GM19395 (cell line): ENCODE results near the gene FLVCR1.
A peak's percentile ranks its signal among the peaks of the same experiment; 100 is the strongest.
"Not testable (repeated sequence)": the region's sequence is repeated elsewhere in the genome, so short reads cannot be mapped to it uniquely, and the experiment has no call there.

Source experiments
- ATAC-seq: cut with Tn5 transposase; IDR thresholded peaks from one replicate; pipeline ENCODE4 v1.9.1; 2021; ENCODE audit warnings: mild to moderate bottlenecking, moderate library complexity; ENCODE audit not compliant: unreplicated experiment

Gene FLVCR1

DNA sequence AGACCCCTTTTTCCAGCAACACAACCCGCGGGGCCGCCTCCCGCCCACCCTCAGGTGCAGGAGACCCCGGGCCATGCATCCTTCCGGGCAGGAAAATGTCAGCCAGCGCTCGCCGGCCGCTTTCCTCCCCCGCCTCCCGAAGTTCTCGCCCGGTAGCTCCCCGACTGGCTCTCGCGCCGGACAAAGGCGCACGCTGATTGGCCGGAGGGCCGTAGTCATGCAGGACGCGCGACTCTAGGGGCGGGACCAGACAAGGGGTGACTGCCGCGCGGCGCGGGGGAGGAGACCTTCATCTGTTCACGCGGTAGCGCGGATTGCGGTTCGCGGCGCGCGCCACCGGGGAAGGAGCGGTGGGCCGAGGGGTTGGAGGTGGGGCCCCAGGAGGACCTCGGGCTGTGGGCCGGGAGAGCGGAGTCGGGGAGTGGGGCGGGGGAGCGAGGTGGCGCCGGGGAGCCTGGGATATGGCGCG, at the start of gene FLVCR1:
TSS of gene FLVCR1 (plus strand) at position 284 of the 469 bp plus-strand sequence. CDS start at position 462, 178 bp downstream.
- ATAC-seq: peak; percentile 95

DNA sequence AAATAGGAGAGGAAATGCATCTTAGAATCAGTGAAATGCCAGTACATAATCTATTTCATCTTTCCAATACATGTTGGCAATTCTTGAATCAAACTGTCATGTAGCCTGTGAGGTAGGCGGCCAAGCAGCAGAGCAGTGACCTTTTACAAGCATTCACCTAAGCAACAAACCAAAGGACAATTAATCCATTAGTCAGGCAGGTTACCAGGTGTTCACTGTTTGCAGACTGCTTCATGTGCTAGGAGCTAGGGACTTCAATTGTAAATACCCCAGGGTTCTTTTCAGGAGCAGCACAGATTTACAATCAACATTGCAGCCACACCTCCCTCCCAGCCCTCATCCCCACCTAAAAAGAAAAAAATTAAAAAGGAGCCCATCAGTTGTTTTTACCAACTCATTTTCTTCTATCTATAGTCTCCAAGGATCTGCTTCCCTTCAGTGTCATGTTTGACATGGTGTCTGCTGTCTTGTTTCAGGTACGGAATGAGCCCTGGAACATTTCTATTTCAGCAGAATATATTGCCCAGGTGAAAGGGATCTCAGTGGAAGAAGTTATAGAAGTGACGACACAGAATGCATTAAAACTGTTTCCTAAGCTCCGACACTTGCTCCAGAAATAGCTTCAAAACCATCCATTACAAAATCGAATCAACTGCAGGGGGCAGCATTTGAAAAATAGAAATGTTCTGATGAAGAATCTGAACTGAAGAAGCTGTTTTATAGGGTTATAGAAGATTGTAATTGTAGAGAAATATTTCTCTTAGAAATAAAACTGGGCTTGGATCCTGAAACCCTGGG, 43.3 kb upstream of the FLVCR1 start:
- no peak for ATAC-seq

DNA sequence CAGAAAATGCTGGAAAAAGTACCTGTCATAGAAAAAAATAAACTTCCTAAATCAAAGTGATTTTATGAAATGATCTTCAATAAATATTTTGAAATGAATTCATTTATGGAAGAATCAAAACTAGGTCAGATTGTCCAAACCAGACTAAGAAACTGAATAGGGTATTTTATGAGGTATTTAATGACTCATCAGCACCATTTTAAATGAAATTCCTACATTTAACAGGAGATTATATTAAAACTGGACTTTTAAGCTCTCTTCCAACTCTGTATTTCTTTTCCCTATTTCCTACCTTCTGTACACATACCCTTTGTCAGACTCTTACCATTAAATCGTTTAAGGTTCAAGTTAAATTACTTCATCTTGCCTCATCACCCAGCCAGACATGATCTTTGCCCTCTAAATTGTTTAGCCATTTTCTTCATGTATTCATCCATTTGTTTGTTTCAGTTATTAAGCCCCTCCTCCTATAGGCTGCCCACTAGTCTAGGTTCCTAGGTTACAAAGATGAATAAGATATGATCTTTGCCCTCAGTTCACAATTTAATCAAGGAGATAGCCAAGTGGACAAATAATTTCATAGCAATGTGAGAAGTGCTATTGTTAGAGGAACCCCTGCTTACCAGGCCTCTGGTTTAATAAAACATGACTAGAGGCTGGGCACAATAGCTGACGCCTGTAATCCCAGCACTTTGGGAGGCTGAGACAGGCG, 41.4 kb upstream of the FLVCR1 start:
- ATAC-seq: no peak

DNA sequence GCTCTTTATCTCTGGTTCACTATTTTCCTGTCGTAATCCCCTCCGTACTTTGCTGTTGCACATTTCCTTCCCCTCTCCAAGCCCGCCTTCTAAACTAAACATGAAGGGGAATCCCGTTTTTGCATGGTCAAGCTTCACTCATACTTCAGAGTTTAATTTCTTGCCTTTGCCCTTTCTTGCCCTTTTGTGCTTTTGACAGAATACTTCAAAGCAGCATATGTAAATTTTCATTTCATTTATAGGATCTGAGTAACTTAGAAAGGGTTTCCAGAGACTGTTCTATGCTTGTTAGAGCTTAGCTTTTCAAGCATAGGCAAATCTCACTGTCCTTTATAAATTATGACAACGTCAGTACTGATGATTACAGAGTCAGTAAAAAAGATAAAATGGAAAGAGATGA, 38.3 kb upstream of the FLVCR1 start:
- ATAC-seq: peak; percentile 67

DNA sequence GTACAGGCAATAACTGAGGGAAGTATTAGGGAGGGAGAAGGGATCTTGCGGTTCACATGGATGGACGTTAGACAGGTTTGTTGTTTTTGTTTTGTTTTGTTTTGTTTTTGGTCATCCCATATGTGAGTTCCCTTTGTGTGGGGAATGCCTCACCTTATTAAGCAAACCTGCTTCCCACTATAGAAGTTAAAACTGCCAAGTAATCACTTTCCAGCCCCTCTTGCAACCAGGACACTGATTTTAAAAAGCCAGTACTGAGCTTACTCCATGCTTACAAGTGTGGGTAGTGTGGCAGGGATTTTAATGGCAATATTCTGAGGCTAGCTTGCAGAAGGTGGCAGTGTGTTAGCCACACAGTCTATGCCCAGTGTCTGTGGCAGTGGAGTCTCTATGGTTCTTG, 37.1 kb upstream of the FLVCR1 start:
- no peak for ATAC-seq

DNA sequence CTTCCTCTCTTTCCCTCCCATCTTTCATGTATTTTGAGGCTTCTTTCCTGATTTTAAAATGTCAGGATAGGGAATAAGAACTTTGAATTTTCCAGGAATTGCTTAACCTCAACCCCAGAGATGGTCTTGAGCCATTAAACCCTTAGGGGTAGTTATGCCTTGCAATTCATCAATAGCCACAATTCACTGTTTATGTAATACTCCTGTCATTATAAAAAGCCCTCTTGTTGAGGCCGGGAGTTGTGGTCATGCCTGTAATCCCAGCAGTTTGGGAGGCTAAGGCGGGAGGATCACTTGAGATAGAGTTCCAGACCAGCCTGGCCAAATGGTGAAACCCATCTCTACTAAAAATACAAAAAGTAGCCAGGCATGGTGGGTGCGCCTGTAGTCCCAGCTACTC, 35.1 kb upstream of the FLVCR1 start:
- ATAC-seq: no peak

DNA sequence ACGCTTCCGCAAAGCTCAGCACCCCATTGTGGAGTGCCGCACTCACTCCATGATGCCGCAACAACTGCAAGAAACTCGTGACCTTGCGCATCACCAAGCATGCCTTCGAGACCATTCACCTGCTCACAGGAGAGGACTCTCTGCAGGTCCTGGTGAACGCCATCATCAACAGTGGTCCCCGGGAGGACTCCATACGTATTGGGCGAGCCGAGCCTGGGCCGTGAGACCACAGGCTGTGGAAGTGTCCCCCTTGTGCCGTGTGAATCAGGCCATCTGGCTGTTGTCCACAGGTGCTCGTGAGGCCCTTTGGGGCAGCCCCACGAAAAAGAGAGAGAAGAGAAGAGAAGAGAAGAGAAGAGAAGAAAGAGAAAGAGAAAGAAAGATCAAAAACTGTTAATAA, 33.9 kb upstream of the FLVCR1 start:
- no peak for ATAC-seq

DNA sequence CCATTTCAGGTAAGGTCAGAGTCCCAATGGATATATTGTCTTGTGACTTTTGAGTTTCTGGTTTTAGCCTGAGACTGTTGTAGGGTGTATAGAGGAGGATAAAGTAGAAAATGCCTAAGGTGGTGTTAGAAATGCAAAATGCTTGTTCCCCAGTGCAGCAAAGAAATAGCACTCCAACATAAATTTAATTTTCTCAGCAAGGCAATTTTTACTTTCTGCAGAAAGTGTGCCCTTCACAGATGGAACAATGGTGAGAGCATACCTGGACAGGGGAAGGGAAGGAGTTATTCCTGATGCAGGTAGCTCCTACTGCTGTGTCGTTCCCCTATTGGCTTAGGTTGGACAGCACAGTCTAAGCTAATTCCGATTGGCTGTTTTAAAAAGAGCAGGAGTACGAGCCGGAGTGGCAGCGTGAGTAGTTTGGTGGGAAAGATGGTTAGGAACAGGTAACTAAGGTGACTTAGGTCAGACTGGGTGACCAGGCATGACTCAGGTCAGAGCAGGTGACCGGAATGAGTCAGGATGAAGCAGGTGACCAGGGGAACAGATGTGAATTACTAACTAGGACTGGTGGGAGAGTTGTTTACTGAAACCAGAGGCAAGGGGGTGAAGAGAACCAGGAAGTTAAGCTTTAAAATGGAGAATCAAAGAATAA, 32.1 kb upstream of the FLVCR1 start:
- no peak for ATAC-seq

DNA sequence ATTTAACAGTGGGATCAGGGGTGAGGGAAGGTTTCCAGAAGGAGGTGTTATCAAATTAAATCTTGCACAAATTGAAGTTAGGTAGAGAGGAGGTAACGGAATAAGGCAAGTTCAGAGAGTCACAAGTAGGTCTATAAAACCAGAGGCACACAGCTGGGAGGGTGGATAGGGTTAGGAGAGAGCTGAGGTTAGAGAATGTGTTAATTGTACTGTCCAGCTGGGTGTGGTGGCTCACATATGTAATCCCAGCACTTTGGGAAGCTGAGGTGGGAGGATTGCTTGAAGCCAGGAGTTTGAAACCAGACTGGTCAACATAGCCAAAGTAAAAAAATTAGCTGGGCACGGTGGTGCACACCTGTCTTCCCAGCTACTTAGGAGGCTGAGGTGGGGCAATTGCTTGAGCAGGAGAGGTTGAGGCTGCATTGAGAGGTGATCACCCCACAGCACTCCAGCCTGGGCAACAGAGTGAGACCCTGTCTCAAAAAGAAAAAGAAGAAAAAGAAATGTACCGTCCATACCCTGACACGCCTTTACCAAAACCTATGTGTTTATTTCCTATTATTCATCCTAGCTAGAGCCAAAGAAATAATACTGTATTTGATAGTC, 30.8 kb upstream of the FLVCR1 start:
- ATAC-seq: no peak

DNA sequence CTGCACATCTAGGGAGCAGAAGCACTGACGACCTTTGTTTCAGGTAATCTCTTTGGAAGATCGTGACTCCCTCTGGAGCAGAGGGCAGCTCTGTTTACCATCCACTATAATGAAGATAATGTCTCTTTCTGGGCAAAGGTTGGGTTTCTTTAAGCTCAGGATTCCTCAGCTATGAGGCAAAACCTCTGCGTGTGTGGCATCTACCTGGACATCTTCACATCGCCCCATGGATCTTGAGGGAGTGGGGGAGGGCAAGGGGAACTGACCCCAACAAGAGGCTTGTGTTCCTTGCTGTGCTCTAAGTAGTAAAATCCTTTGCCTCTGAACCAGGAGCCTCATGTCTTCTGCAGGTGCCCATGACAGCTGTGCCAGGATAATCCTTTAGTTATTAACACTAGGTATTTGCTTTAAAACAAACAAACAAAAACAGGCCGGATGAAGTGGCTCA, 30.2 kb upstream of the FLVCR1 start:
- no peak for ATAC-seq

DNA sequence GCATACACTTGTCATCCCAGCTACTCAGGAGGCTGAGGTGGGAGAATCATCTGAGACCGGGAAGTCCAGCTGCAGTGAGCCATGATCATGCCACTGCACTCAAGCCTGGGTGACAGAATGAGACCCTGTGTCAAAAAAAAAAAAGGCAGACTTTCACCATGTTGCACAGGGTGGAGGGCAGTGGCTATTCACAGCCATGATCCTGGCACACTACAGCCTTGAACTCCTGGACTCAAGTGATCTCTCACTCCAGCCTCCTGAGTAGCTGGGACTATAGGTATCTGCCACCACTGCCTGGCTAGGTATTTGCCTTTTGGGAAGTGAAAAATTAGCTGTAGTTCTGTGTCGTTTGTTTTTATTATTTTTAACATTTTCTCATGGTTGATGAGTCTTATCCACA, 29.7 kb upstream of the FLVCR1 start:
- no peak for ATAC-seq

DNA sequence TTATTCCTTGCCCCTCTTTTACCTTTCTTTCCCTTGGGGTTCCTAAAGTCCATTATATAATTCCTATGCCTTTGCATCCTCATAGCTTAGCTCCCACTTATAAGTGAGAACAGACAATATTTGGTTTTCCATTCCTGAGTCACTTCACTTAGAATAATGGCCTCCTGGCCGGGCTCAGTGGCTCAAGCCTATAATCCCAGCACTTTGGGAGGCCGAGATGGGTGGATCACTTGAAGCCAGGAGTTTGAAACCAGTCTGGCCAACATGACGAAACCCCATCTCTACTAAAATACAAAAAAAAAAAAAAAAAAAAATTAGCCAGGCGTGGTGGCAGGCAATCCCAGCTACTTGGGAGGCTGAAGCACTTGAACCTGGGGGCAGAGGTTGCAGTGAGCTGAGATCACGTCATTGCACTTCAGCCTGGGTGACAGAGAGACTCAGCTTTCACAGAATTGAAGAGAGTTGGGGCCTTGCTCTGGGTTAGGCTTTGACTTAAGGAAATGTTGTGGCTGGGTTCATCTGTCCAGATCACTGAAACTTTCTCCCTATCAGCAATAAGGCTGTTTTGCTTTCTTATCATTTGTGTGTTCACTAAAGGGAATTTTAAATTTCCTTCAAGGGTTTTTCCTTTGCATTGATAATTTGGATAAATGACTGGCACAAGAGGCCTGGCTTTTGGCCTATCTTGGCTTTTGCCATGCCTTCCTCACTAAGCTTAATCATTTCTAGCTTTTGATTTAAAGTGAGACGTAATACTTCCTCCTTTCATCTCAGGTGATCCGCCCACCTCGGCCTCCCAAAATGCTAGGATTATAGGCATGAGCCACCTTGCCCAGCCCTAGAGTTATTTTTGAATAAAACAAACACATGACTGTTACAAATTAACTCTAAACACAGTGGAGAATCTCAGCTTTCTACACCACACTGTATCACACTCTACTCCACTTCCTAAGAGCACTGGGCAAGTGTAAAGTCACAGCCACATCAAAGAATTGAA, 24.6 kb upstream of the FLVCR1 start:
- peak; percentile 91 for ATAC-seq

DNA sequence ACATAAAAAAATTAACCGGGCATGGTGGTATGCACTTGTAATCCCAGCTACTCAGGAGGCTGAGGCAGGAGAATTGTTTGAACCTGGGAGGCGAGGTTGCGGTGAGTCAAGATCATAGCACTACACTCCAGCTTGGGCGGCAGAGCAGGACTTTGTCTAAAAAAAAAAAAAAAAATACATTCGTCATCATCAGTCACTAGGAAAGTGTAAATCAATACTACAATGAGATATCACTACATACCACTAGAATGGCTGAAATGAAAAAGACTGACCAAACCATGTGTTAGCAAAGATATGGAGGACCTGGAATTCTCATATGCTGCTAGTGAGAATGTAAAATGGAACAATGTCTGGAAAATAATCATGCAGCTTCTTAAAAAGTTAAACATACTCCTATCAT, 19.9 kb upstream of the FLVCR1 start:
- no peak for ATAC-seq

DNA sequence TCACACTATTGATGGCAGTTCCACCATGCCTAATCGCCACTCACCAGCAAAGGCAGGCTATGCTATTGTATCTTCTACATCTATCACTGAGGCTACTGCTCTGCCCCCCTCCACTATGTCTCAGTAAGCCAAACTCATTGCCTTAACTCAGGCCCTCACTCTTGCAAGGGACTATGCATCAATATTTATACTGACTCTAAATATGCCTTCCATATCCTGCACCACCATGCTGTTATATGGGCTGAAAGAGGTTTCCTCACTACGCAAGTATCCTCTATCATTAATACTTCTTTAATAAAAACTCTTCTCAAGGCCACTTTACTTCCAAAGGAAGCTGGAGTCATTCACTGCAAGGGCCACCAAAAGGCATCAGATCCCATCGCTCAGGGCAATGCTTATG, 13.6 kb upstream of the FLVCR1 start:
- ATAC-seq: not testable (repeated sequence)

DNA sequence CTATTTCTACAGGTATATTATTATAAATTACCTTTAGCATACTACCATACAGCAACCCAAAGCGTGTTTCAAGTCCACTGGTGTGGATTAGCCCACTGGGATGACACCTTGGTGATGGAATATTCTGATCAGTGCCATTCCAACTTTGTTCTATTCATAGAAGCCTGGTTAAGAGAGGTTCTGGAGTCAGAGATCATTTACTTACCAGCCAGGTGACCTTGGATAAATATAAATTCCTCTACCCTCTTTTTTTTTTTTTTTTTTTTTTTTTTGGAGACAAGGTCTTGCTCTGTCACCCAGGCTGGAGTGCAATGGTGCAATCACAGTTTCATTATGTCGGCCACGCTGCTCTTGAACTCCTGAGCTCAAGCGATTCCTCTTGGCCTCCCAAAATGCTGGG, 10.5 kb upstream of the FLVCR1 start, which contains the start of gene SPATA45:
TSS of gene SPATA45 (minus strand) at position 101 of the 400 bp plus-strand sequence. CDS start 11,500 bp downstream, outside the sequence.
- ATAC-seq: no peak

DNA sequence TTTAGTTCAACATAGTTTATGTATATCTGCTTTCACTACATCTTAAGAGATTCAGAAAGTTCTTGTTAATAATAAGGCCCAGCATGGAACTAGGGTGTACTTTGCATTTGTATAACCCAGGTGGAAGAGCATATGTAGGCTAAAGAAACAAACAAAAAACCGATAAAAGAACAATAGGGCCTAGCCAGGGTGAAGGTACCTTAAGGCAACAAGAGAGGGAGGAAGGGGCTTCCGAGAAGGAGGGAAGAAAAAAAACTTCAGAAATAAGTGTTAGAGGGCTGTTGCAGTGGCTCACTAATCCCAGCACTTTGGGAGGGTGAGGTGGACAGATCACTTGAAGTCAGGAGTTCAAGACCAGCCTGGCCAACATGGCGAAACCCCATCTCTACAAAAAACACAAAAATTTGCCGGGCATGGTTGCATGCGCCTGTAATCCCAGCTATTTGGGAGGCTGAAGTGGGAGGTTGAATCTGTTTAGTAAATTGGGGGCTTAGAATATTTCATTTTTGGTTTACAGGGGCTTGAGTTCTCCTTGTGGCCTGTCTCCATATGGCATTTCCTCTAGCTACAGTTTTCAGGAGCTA, 5.9 kb upstream of the FLVCR1 start:
- no peak for ATAC-seq

DNA sequence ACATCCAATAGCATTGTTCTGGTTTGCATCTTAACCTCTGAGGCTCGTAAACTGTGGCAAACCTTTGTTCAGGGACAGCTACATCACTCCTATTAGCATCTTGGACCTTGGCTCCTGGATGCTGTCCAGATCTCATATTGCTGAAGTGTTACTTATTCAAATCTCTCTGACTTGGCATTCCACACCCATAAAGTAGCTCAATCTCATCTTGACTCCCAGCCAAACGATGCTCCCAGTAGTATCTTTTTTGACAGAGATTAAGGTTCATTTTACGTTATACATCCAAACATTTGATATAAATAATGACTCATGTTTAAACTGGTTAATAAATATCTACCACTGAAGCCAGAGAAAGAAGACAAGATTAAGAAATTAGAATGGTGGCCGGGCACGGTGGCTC, 4.4 kb upstream of the FLVCR1 start:
- no peak for ATAC-seq

DNA sequence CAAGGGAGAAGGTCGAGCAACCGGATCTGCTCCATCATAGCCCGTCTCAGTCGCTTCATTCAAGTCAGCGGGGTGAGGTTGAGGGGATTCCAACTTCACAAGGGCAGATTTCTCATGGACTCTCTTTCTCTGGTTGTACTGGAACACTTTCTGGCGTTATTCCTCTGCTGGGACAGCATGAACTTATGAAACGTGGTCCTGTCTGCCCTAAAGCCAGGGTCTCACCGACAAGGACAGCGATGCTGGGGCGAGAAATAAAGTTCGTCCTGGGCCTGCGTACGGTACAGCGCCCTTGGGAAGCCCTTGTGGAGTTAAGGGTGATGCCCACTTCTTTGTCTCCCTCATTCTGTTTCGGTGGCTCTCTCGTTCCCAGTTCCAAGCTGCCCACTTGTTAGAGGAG, 1.3 kb upstream of the FLVCR1 start:
- no peak for ATAC-seq

DNA sequence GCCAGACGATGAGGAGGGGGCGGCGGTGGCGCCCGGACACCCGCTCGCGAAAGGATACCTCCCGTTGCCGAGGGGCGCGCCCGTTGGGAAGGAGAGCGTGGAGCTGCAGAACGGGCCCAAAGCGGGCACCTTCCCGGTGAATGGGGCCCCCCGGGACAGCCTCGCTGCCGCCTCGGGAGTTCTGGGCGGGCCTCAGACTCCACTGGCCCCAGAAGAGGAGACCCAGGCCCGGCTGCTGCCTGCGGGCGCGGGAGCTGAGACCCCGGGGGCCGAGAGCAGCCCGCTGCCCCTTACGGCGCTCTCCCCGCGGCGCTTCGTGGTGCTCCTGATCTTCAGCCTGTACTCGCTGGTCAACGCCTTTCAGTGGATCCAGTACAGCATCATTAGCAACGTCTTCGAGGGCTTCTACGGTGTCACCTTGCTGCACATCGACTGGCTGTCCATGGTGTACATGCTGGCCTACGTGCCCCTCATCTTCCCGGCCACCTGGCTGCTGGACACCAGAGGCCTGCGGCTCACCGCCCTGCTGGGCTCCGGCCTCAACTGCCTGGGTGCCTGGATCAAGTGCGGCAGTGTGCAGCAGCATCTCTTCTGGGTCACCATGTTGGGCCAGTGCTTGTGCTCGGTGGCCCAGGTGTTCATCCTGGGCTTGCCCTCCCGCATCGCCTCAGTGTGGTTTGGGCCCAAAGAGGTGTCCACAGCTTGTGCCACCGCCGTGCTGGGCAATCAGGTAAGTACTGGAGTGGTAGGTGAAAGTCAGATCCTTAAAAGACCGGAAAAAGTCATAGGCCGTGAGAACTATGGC, 588 bp downstream of the FLVCR1 start:
- ATAC-seq: peak; percentile 18
